NB4 (cell line): Measurements from ENCODE around the gene EIF3M.

Experiments
- CTCF ChIP-seq: IDR thresholded peaks from one replicate; pipeline ENCODE4 v1.5.1; 2012; ENCODE audit warnings: low read depth, low read length
- MAX ChIP-seq: IDR thresholded peaks from 2 replicates; pipeline ENCODE4 v1.6.1; 2011; ENCODE audit warnings: low read depth, low read length
- POLR2A ChIP-seq: IDR thresholded peaks from 2 replicates; pipeline ENCODE4 v1.6.1; 2011; ENCODE audit warnings: mild to moderate bottlenecking; ENCODE audit not compliant: insufficient read length; ENCODE audit errors: extremely low read depth

DNA sequence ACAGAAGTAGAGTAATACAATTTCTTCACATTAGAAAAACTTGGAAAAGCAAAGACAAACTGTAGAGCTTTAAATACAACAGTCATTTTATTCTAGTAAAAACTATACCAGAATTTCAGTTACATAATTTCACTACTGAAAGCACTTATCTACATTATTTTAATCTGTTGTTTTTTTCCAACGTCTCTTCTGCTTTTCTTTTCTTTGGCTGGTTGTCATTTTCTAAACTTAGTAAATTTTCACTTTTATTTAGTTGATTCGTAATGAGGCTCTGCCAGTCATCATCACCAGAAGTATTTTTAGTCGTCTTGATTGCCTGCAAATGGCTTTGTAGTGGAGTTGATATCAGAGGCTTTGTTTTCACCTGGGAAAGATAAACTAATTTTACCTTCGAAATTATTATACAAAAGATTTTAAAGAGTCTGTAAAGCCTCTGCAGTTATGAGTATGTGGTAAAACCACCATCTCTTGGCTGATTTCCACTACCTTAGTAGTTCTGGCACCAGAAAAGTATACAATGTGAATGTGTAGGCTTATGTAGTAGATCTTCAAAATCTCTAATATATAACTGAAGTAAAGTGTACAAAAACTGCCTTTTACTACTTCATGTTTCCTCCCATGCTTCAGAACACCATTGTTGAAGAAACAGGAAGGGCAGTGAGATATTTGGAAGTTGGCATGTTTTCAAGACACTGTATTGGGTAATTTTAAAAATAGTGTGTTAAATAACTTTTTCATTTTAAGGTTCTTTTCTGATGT is 19.2 kb downstream of the EIF3M start:
- TF ChIP-seq MAX (no peak), CTCF (no peak), POLR2A (no peak)
